Embryonic facial prominence (tissue), 1 donor: ENCODE data around the gene ZMYM3.

Source experiments
- DNase-seq: peaks from one replicate; pipeline ENCODE4 v3.0.0-alpha.2; 2016; ENCODE audit errors: extremely low spot score

Gene ZMYM3

DNA sequence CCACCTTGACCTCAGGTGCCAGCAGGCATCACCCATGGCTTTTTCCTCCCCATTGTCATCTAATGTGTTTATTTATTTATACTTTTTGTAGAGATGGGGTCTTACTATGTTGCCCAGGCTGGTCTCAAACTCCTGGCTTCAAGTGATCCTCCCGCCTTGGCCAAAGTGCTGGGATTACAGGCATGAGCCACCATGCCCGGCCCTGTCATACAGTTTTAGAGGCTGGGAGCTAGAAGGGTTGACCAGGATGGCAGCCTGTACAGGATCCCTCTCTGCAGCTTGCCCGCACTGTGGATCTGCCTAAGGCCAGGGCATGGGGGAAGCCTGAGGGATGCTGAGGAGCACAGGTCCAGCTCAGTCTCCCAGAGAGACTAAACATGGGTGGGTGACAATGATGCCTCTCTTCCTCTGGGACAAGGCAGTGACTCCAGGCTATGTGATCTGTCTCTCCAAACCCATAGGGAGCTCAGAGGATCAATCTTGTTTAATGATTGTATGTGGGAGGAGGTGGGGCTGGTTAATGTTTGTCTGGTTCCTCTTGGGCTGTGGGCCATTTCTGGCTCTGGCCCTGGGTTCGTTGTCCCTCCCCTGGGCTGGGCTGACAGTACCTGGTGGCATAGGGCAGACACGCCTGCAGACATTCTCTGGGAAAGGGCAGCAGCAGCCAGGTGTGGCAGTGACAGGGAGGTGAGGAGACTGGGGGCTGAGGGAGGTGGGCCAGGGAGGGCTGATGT, 39.2 kb downstream of the ZMYM3 start:
- DNase-seq, result no peak

- no peak for DNase-seq
These were observed 39.8 kb downstream of the ZMYM3 start for GRCh38 chrX:71214152-71214551.

- no peak for DNase-seq
These were observed 41.4 kb downstream of the ZMYM3 start for GRCh38 chrX:71212536-71212935.

DNA sequence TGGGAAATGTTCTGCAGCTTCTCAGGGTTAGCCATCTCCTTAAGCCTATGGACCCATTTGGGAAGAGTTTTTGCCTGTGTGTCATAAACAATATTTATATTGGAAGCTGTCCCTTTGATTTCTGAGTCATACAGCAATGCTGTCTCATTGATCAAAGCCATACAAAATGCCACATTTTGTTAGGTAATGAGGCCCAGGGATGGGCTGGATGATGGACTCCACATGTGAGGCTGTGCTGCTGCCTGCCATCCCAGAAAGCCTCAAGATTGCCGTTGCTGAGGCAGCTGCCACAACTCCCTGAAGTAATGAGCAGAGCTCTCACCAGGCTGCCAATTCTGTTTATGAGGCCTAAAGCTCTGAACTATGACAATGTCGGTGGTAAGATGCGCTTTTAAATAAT, 43.1 kb downstream of the ZMYM3 start:
- no peak for DNase-seq

DNA sequence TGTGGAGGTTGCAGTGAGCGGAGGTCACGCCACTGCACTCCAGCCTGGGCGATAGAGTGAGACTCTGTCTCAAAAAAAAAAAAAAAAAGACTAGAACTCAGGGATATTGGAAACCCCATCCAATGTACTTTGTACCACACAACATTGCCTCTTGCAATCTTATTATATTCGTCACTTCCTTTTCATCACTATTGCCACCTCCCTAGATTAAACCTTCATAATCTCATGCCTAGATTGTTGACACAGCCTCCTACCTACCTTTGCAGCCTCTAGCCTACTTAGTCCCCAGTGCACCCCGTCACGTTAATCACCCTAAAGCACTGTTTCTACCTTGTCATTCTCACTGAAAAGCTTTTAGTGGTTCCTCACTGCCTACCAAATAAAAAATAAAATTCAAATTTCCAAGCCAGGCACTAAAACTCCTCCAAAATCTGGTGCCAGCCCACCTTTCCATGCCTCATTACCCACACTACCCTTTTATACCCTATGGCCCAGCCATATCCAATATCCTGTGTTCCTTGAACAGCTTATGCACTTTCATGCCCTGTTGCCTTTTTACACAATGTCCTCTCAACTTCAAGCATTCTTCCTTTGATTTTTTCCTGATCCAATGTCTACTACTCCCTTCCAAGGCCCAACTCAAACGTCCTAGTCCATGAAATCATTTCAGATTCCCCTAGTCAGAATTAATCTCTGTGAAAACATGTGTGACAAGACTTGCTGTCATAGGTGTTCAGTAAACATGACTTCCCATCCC, 54.5 kb downstream of the ZMYM3 start:
- no peak for DNase-seq

GRCh38 chrX:71198066-71198465, 55.9 kb downstream of the ZMYM3 start:
- DNase-seq, result no peak

- DNase-seq, result no peak
These were observed 57.8 kb downstream of the ZMYM3 start for GRCh38 chrX:71195964-71196649.

GRCh38 chrX:71191248-71191647, 62.7 kb downstream of the ZMYM3 start:
- no peak for DNase-seq
